Esophagus squamous epithelium (tissue), 5 donors: Measurements from ENCODE around the gene DYNC2H1. TPM values are rescaled to one million over a fixed set of nuclear protein-coding genes. Genes with fewer than 3 reads are reported as not detected.

Source experiments
- DNase-seq: peaks from one replicate; lab custom pipeline; 2025; lab: John Stamatoyannopoulos, UW
- H3K27ac ChIP-seq, 4 donors: fragments of 200-600 bp; sonication (generic); one replicate each; pipeline ENCODE4 v1.5.1; 2016 to 2019; ENCODE audit warnings: mild to moderate bottlenecking in 1 of 4
- H3K27me3 ChIP-seq, 4 donors: fragments of 200-600 bp; sonication (generic); 1 replicate in 3 of 4; 2 replicates in 1 of 4; pipeline versions ENCODE4 v1.5.1 to v1.6.0; 2017 to 2021; ENCODE audit warnings: antibody characterized with exemption in 1 of 4
- H3K36me3 ChIP-seq, 3 donors: fragments of 200-600 bp; sonication (generic); one replicate each; pipeline ENCODE4 v1.5.1; 2016 to 2019
- H3K4me1 ChIP-seq, 3 donors: fragments of 200-600 bp; sonication (generic); one replicate each; pipeline ENCODE4 v1.5.1; 2017 to 2019
- H3K4me3 ChIP-seq, 4 donors: fragments of 200-600 bp; sonication (generic); 1 replicate in 3 of 4; 2 replicates in 1 of 4; pipeline ENCODE4 v1.5.1; 2016 to 2019; ENCODE audit warnings: mild to moderate bottlenecking in 2 of 4, moderate library complexity in 1 of 4
- H3K9me3 ChIP-seq, 3 donors: fragments of 200-600 bp; sonication (generic); one replicate each; pipeline ENCODE4 v1.5.1; 2016 to 2019
- CTCF ChIP-seq, 6 experiments: fragments of 450-650 bp in 4 of 6; fragments of 200-600 bp in 2 of 6; sonication (generic) in 2 of 6; IDR thresholded peaks; one replicate each; pipeline ENCODE4 v1.5.1; 2016 to 2019; ENCODE audit warnings: antibody characterized with exemption in 6 of 6, mild to moderate bottlenecking in 4 of 6, moderate library complexity in 4 of 6
- POLR2A ChIP-seq, 4 donors: fragments of 450-650 bp; IDR thresholded peaks; one replicate each; pipeline ENCODE4 v1.6.1; 2017; ENCODE audit warnings: antibody characterized with exemption in 4 of 4, mild to moderate bottlenecking in 4 of 4, moderate library complexity in 3 of 4
- WGBS, 2 donors: methylation state at CpG; one replicate each; pipeline ENCODE4 v1.1.5; 2018; 5-methylcytosine and 5-hydroxymethylcytosine counted together
- intact Hi-C: fragments of 100-400 bp; cut with DNase I; formaldehyde crosslinking; loops from one replicate; pipeline ENCODE4 v1.15.0; 2022
- total RNA-seq, 4 donors: library from RNA; depleted of rRNA; stranded (reverse); fragments of >200 nt; gene quantifications; one replicate each; pipeline ENCODE4 v1.1.0, GENCODE V29; 2016
- donor health status: DM: yes; HTN: yes; CAD: no.

DYNC2H1 gene
- total RNA-seq, 4 donors from 2014 or later, result 6.8 to 13.9 (median 9.3) TPM

GRCh38 chr11:103398829-103399228 lies 289.6 kb downstream of the DYNC2H1 start:
- 67 to 87% methylated on average over 6 of the region's 6 CpGs for WGBS, 2 donors
- no peaks in the 10 kb centered on the region for H3K27me3 ChIP-seq
- H3K36me3 ChIP-seq, result peaks cover 0 to 12% (median 0%) of the 10 kb centered on the region in 3 donors
- H3K4me1 ChIP-seq, result no peaks in the 10 kb centered on the region
- no peaks in the 10 kb centered on the region for H3K9me3 ChIP-seq
- no peak overlapping the region for H3K27ac ChIP-seq
- DNase-seq, result no peak
- no peak overlapping the region for H3K4me3 ChIP-seq
- TF ChIP-seq POLR2A (IDR thresholded peaks at IDR 0.05) (no peak), CTCF (IDR thresholded peaks at IDR 0.05) (no peak)
- intact Hi-C loops, result no loop called here

- Histone ChIP-seq H3K4me3 (no peak overlapping the region), H3K4me1 (no peaks in the 10 kb centered on the region), H3K27me3 (no peaks in the 10 kb centered on the region), H3K27ac (no peak overlapping the region), H3K36me3 (no peaks in the 10 kb centered on the region), H3K9me3 (no peaks in the 10 kb centered on the region)
- 93 to 94% methylated on average over 3 of the region's 3 CpGs for WGBS, 2 donors
- no peak for TF ChIP-seq CTCF (IDR thresholded peaks at IDR 0.05)
- no peak for TF ChIP-seq POLR2A (IDR thresholded peaks at IDR 0.05)
- DNase-seq, result no peak
- intact Hi-C loops, result no loop called here
These were observed 297.1 kb downstream of the DYNC2H1 start for GRCh38 chr11:103406357-103406756.

GRCh38 chr11:103407641-103408040 lies 298.4 kb downstream of the DYNC2H1 start:
- Histone ChIP-seq H3K36me3 (no peaks in the 10 kb centered on the region), H3K4me1 (no peaks in the 10 kb centered on the region), H3K27me3 (no peaks in the 10 kb centered on the region), H3K4me3 (no peak overlapping the region), H3K27ac (no peak overlapping the region), H3K9me3 (no peaks in the 10 kb centered on the region)
- no peak for DNase-seq
- intact Hi-C loops, result no loop called here
- WGBS, 2 donors, result 84 to 89% methylated on average over 2 of the region's 2 CpGs
- no peak for TF ChIP-seq CTCF (IDR thresholded peaks at IDR 0.05)
- no peak for TF ChIP-seq POLR2A (IDR thresholded peaks at IDR 0.05)

- TF ChIP-seq POLR2A (IDR thresholded peaks at IDR 0.05) (no peak), CTCF (IDR thresholded peaks at IDR 0.05) (no peak)
- Histone ChIP-seq H3K4me3 (no peak overlapping the region), H3K27ac (no peak overlapping the region), H3K9me3 (no peaks in the 10 kb centered on the region), H3K36me3 (no peaks in the 10 kb centered on the region), H3K27me3 (no peaks in the 10 kb centered on the region), H3K4me1 (no peaks in the 10 kb centered on the region)
- WGBS, 2 donors, result 42 to 83% methylated on average over 1 of the region's 1 CpG
- intact Hi-C loops, result no loop called here
- DNase-seq, result no peak
These were observed 304.2 kb downstream of the DYNC2H1 start for GRCh38 chr11:103413266-103413888.

- Histone ChIP-seq H3K4me3 (no peak overlapping the region), H3K9me3 (no peaks in the 10 kb centered on the region), H3K4me1 (no peaks in the 10 kb centered on the region), H3K27ac (no peak overlapping the region), H3K36me3 (no peaks in the 10 kb centered on the region), H3K27me3 (no peaks in the 10 kb centered on the region)
- intact Hi-C loops, result no loop called here
- no peak for DNase-seq
- TF ChIP-seq POLR2A (IDR thresholded peaks at IDR 0.05) (no peak), CTCF (IDR thresholded peaks at IDR 0.05) (no peak)
These were observed 308.8 kb downstream of the DYNC2H1 start for GRCh38 chr11:103418014-103418413.
